HCT116 (cell line): ENCODE measurements around the gene GRIK1. TPM values are rescaled to one million over a fixed set of nuclear protein-coding genes. Genes with fewer than 3 reads are reported as not detected.

Source experiments
- ATAC-seq: fragments of 200-7000 bp; cut with Tn5 transposase; 2 replicates; pipeline ENCODE4 v1.9.1; 2020; ENCODE audit warnings: mild to moderate bottlenecking, moderate library complexity
- BruUV-seq: library from RNA; stranded (reverse); fragments of 400-500 nt; replicated peaks from 2 replicates; lab custom pipeline; 2021; lab: Mats Ljungman, UMichigan
- CTCF ChIA-PET: fragments of 300-600 bp; sonication (Branson Sonifier 250); formaldehyde crosslinking; loops from one replicate; lab custom pipeline; 2021; ENCODE audit warnings: antibody characterized with exemption; lab: Charles Lee
- POLR2A ChIA-PET: fragments of 300-600, 350-600 bp; sonication (Branson Sonifier 250); formaldehyde crosslinking; loops from one replicate; lab custom pipeline; 2021; ENCODE audit warnings: antibody characterized with exemption; lab: Charles Lee
- RAD21 ChIA-PET, 2 experiments: fragments of 300-600 bp; sonication (Branson Sonifier 250); formaldehyde crosslinking; loops; one replicate each; lab custom pipeline; 2023; ENCODE audit warnings: low total read pairs in 2 of 2; ENCODE audit not compliant: uncharacterized antibody in 2 of 2, unreplicated experiment in 2 of 2, low non-redundant PET in 1 of 2; lab: Charles Lee
- DNase-seq: peaks from one replicate; pipeline ENCODE4 v3.0.0-alpha.2; 2010; ENCODE audit warnings: low read depth, low spot score
- H2AFZ ChIP-seq: fragments of 200-600 bp; shearing (Covaris generic), sonication (generic); 2 replicates; pipeline ENCODE4 v1.6.1; 2017; ENCODE audit warnings: low read depth, mixed run types, mixed read lengths, antibody characterized with exemption, low read length; ENCODE audit not compliant: poor library complexity, severe bottlenecking
- H3K27ac ChIP-seq: 2 replicates; pipeline ENCODE4 v1.5.1; 2012; ENCODE audit warnings: low read depth, low read length
- H3K27me3 ChIP-seq: fragments of 200-600 bp; sonication (generic); 2 replicates; pipeline ENCODE4 v1.6.1; 2016; ENCODE audit warnings: mixed run types, low read length, mixed read lengths; ENCODE audit not compliant: insufficient read depth
- H3K36me3 ChIP-seq, 2 experiments: fragments of 200-500 bp in 1 of 2; fragments of 200-600 bp in 1 of 2; sonication (Bioruptor generic) in 1 of 2; sonication (generic) in 1 of 2; 2 replicates each; pipeline versions ENCODE4 v1.5.1 to v1.6.1; 2014 to 2016; ENCODE audit warnings: low read length in 2 of 2, inconsistent platforms in 1 of 2, mixed read lengths in 1 of 2, mixed run types in 1 of 2; ENCODE audit not compliant: insufficient read depth in 2 of 2, control insufficient read depth in 1 of 2
- H3K4me1 ChIP-seq, 2 experiments: fragments of 200-600 bp in 1 of 2; sonication (generic) in 1 of 2; 2 replicates each; pipeline versions ENCODE4 v1.5.1 to v1.6.1; 2012 to 2017; ENCODE audit warnings: low read length in 2 of 2, inconsistent platforms in 1 of 2, mild to moderate bottlenecking in 1 of 2, mixed read lengths in 1 of 2, mixed run types in 1 of 2, moderate library complexity in 1 of 2; ENCODE audit not compliant: insufficient read depth in 2 of 2, control insufficient read depth in 1 of 2
- H3K4me2 ChIP-seq: fragments of 200-600 bp; sonication (generic); 2 replicates; pipeline ENCODE4 v1.6.1; 2017; ENCODE audit warnings: mixed run types, low read length, mixed read lengths
- H3K4me3 ChIP-seq, 2 experiments: fragments of 200-600 bp in 1 of 2; sonication (generic) in 1 of 2; replicated peaks in 1 of 2; 2 replicates each; pipeline ENCODE4 v1.5.1; 2011 to 2016; ENCODE audit warnings: low read length in 2 of 2, control low read depth in 1 of 2, low read depth in 1 of 2, mild to moderate bottlenecking in 1 of 2, mixed read lengths in 1 of 2, mixed run types in 1 of 2
- H3K79me2 ChIP-seq: fragments of 200-600 bp; sonication (generic); 2 replicates; pipeline ENCODE4 v1.6.1; 2017; ENCODE audit warnings: mild to moderate bottlenecking, mixed run types, low read length, moderate library complexity, mixed read lengths; ENCODE audit not compliant: insufficient read depth
- H3K9ac ChIP-seq: fragments of 200-600 bp; sonication (generic); 2 replicates; pipeline ENCODE4 v1.6.1; 2016; ENCODE audit warnings: low read length, mixed read lengths
- H3K9me2 ChIP-seq: fragments of 200-600 bp; sonication (generic), shearing (Covaris generic); 2 replicates; pipeline ENCODE4 v1.6.1; 2017; ENCODE audit warnings: mixed run types, mild to moderate bottlenecking, moderate library complexity; ENCODE audit not compliant: insufficient read depth
- H3K9me3 ChIP-seq, 2 experiments: fragments of 200-500 bp in 1 of 2; fragments of 200-600 bp in 1 of 2; sonication (Bioruptor generic) in 1 of 2; sonication (generic) in 1 of 2; 2 replicates each; pipeline ENCODE4 v1.6.1; 2014 to 2017; ENCODE audit warnings: low read length in 2 of 2, mixed read lengths in 2 of 2, inconsistent platforms in 1 of 2, low read depth in 1 of 2, mild to moderate bottlenecking in 1 of 2, mixed run types in 1 of 2, moderate library complexity in 1 of 2; ENCODE audit not compliant: control insufficient read depth in 1 of 2, insufficient read depth in 1 of 2
- H4K20me1 ChIP-seq: fragments of 200-600 bp; sonication (generic), shearing (Covaris generic); 2 replicates; pipeline ENCODE4 v1.6.1; 2017; ENCODE audit warnings: mixed run types, mild to moderate bottlenecking, moderate library complexity; ENCODE audit not compliant: insufficient read depth
- CBX3 ChIP-seq: IDR thresholded peaks from 2 replicates; pipeline ENCODE4 v1.6.1; 2012; ENCODE audit warnings: low read depth
- CTCF ChIP-seq, 3 experiments: fragments of 200-600 bp in 1 of 3; sonication (generic) in 1 of 3; IDR thresholded peaks in 2 of 3; conservative IDR thresholded peaks in 1 of 3; 2 replicates each; pipeline ENCODE4 v1.5.1; 2012 to 2017; ENCODE audit warnings: low read depth in 2 of 3, low read length in 2 of 3, antibody characterized with exemption in 1 of 3, borderline replicate concordance in 1 of 3, control low read depth in 1 of 3, mild to moderate bottlenecking in 1 of 3, mixed read lengths in 1 of 3, mixed run types in 1 of 3, moderate library complexity in 1 of 3; ENCODE audit not compliant: insufficient read depth in 1 of 3
- EZH2 ChIP-seq: fragments of 200-600 bp; sonication (generic); IDR thresholded peaks from 2 replicates; pipeline ENCODE4 v1.6.1; 2017; ENCODE audit warnings: antibody characterized with exemption, mixed run types
- JUND ChIP-seq: IDR thresholded peaks from 2 replicates; pipeline ENCODE4 v1.6.1; 2012
- POLR2A ChIP-seq: IDR thresholded peaks from 2 replicates; pipeline ENCODE4 v1.7.0; 2011; ENCODE audit warnings: borderline replicate concordance; ENCODE audit not compliant: insufficient read depth, insufficient read length; ENCODE audit errors: extremely low read depth
- RAD21 ChIP-seq: IDR thresholded peaks from 2 replicates; pipeline ENCODE4 v1.6.1; 2012; ENCODE audit warnings: low read depth, mild to moderate bottlenecking
- REST ChIP-seq: IDR thresholded peaks from 2 replicates; pipeline ENCODE4 v1.6.1; 2012; ENCODE audit warnings: low read depth
- SIN3A ChIP-seq: IDR thresholded peaks from 2 replicates; pipeline ENCODE4 v1.6.1; 2012; ENCODE audit warnings: low read depth
- SP1 ChIP-seq: IDR thresholded peaks from 2 replicates; pipeline ENCODE4 v1.6.1; 2012; ENCODE audit warnings: low read depth
- ZBTB33 ChIP-seq: IDR thresholded peaks from 2 replicates; pipeline ENCODE4 v1.6.1; 2011; ENCODE audit warnings: mild to moderate bottlenecking, low read length, moderate library complexity; ENCODE audit not compliant: insufficient replicate concordance; ENCODE audit errors: extremely low read depth
- ZFX ChIP-seq: fragments of 450-650 bp; IDR thresholded peaks from 2 replicates; pipeline ENCODE4 v1.6.1; 2017
- ZNF274 ChIP-seq: fragments of 200-500 bp; sonication (Bioruptor generic); IDR thresholded peaks from 2 replicates; pipeline ENCODE4 v1.6.1; 2014; ENCODE audit warnings: mild to moderate bottlenecking, low read depth, low read length, inconsistent platforms
- intact Hi-C: fragments of 100-400 bp; cut with micrococcal nuclease; formaldehyde crosslinking; loops from 2 replicates; pipeline ENCODE4 v1.10.0; 2022
- total RNA-seq: library from RNA; stranded (reverse); gene quantifications from one replicate; pipeline ENCODE4 v1.2.1, GENCODE V29; 2021; ENCODE audit not compliant: unreplicated experiment

The GRIK1 gene
- total RNA-seq, 1 experiment from 2014 or later, result not detected

- ChIA-PET RAD21 (no interaction called here), POLR2A (no interaction called here), CTCF (no interaction called here)
- no peaks in the 10 kb centered on the region for H3K27me3 ChIP-seq
- no peak overlapping the region for H3K9ac ChIP-seq
- no TSS peak for BruUV-seq
- no peak overlapping the region for H3K4me2 ChIP-seq
- H3K79me2 ChIP-seq, result no peaks in the 10 kb centered on the region
- TF ChIP-seq JUND (no peak), SIN3A (no peak), POLR2A (no peak), CTCF (IDR thresholded peaks at IDR 0.05 in 2 of 3, conservative IDR thresholded peaks at IDR 0.05 in 1 of 3; ENCODE audit: borderline replicate concordance in 1 of 3, insufficient read depth in 1 of 3, low read depth in 2 of 3, low read length in 2 of 3) (no peak), ZNF274 (no peak), ZFX (no peak), SP1 (no peak), ZBTB33 (no peak), CBX3 (no peak), REST (no peak), RAD21 (no peak), EZH2 (no peak)
- H3K9me3 ChIP-seq, result peaks cover 7 to 11% of the 10 kb centered on the region in 2 experiments; a peak in 2 of 4 replicates
- no peaks in the 10 kb centered on the region for H3K4me1 ChIP-seq
- H3K4me3 ChIP-seq, result no peak overlapping the region
- DNase-seq, result no peak
- no peaks in the 10 kb centered on the region for H4K20me1 ChIP-seq
- intact Hi-C loops, result no loop called here
- no peaks in the 10 kb centered on the region for H3K9me2 ChIP-seq
- no peak overlapping the region for H3K27ac ChIP-seq
- no peak overlapping the region for H2AFZ ChIP-seq
- H3K36me3 ChIP-seq, result no peaks in the 10 kb centered on the region
- ATAC-seq, result no peak
Observed at GRCh38 chr21:29810871-29811270, 128.9 kb downstream of the GRIK1 start.
